HEK293 (cell line): ENCODE measurements around the gene KLC4.

Experiments
- CTCF ChIA-PET: fragments of 350-600 bp; formaldehyde crosslinking; extraction: SDS; loops from one replicate; lab custom pipeline; 2021; ENCODE audit warnings: antibody characterized with exemption; lab: Yijun Ruan, JAX
- POLR2A ChIA-PET: fragments of 300-600 bp; formaldehyde crosslinking; extraction: SDS; loops from one replicate; lab custom pipeline; 2020; ENCODE audit warnings: antibody characterized with exemption, inconsistent platforms; lab: Yijun Ruan, JAX
- H3K27ac ChIP-seq: fragments of 200-500 bp; sonication (Bioruptor generic); 2 replicates; pipeline ENCODE4 v1.5.1; 2014; ENCODE audit warnings: low read depth, low read length, control low read depth, inconsistent platforms; ENCODE audit errors: extremely low read depth
- H3K36me3 ChIP-seq, 2 experiments: fragments of 200-500 bp in 1 of 2; sonication (Bioruptor generic) in 1 of 2; 1 replicate in 1 of 2; 2 replicates in 1 of 2; pipeline ENCODE4 v1.5.1; 2014 to 2017; ENCODE audit warnings: inconsistent platforms in 2 of 2, low read length in 2 of 2; ENCODE audit not compliant: control insufficient read depth in 2 of 2, insufficient read depth in 1 of 2
- H3K4me1 ChIP-seq: fragments of 200-500 bp; sonication (Bioruptor generic); 2 replicates; pipeline ENCODE4 v1.5.1; 2014; ENCODE audit warnings: mild to moderate bottlenecking, low read length, inconsistent platforms; ENCODE audit not compliant: control insufficient read depth, insufficient read depth
- H3K4me3 ChIP-seq: 2 replicates; pipeline ENCODE4 v1.5.1; 2011; ENCODE audit warnings: low read depth, mild to moderate bottlenecking, control low read depth, low read length, moderate library complexity
- H3K9me3 ChIP-seq: fragments of 200-500 bp; sonication (Bioruptor generic); 2 replicates; pipeline ENCODE4 v1.5.1; 2014; ENCODE audit warnings: low read depth, low read length, inconsistent platforms; ENCODE audit not compliant: control insufficient read depth, insufficient read depth
- EGR2 ChIP-seq: fragments of 450-650 bp; formaldehyde crosslinking; IDR thresholded peaks from 2 replicates; pipeline ENCODE4 v1.5.1; 2016; ENCODE audit warnings: low read depth, missing biosample characterization, missing genetic modification characterization
- KLF1 ChIP-seq: fragments of 450-650 bp; formaldehyde crosslinking; IDR thresholded peaks from 2 replicates; pipeline ENCODE4 v1.5.1; 2016; ENCODE audit warnings: missing biosample characterization, missing genetic modification characterization
- KLF9 ChIP-seq: fragments of 450-650 bp; formaldehyde crosslinking; IDR thresholded peaks from 2 replicates; pipeline ENCODE4 v1.5.1; 2016; ENCODE audit warnings: missing biosample characterization, missing genetic modification characterization, low read depth
- SALL2 ChIP-seq: fragments of 450-650 bp; formaldehyde crosslinking; IDR thresholded peaks from 2 replicates; pipeline ENCODE4 v1.5.0; 2017; ENCODE audit warnings: missing biosample characterization, mild to moderate bottlenecking, missing genetic modification characterization, borderline replicate concordance
- SCRT2 ChIP-seq: fragments of 450-650 bp; formaldehyde crosslinking; IDR thresholded peaks from 2 replicates; pipeline ENCODE4 v1.5.1; 2016; ENCODE audit warnings: missing biosample characterization, missing genetic modification characterization
- SP3 ChIP-seq: fragments of 450-650 bp; formaldehyde crosslinking; IDR thresholded peaks from 2 replicates; pipeline ENCODE4 v1.5.1; 2016; ENCODE audit warnings: missing biosample characterization, missing genetic modification characterization
- ZBTB1 ChIP-seq: fragments of 450-650 bp; formaldehyde crosslinking; IDR thresholded peaks from 2 replicates; pipeline ENCODE4 v1.5.1; 2016; ENCODE audit warnings: missing biosample characterization, missing genetic modification characterization
- ZFP37 ChIP-seq: fragments of 450-650 bp; formaldehyde crosslinking; IDR thresholded peaks from 2 replicates; pipeline ENCODE4 v1.5.1; 2016; ENCODE audit warnings: missing biosample characterization, missing genetic modification characterization
- ZNF248 ChIP-seq: fragments of 450-650 bp; formaldehyde crosslinking; IDR thresholded peaks from 2 replicates; pipeline ENCODE4 v1.5.1; 2017; ENCODE audit warnings: missing biosample characterization, missing genetic modification characterization
- ZNF335 ChIP-seq: fragments of 450-650 bp; formaldehyde crosslinking; conservative IDR thresholded peaks from 2 replicates; pipeline ENCODE4 v1.5.1; 2016; ENCODE audit warnings: missing biosample characterization, missing genetic modification characterization
- ZNF404 ChIP-seq: fragments of 450-650 bp; formaldehyde crosslinking; IDR thresholded peaks from 2 replicates; pipeline ENCODE4 v1.5.1; 2017; ENCODE audit warnings: missing biosample characterization, missing genetic modification characterization
- ZNF548 ChIP-seq: fragments of 450-650 bp; formaldehyde crosslinking; IDR thresholded peaks from 2 replicates; pipeline ENCODE4 v1.5.1; 2016; ENCODE audit warnings: missing biosample characterization, missing genetic modification characterization
- ZNF791 ChIP-seq: fragments of 450-650 bp; formaldehyde crosslinking; IDR thresholded peaks from 2 replicates; pipeline ENCODE4 v1.5.1; 2016; ENCODE audit warnings: missing biosample characterization, missing genetic modification characterization
- TF ChIP-seq, protein P1 (sequence below): fragments of 450-650 bp; formaldehyde crosslinking; IDR thresholded peaks from 2 replicates; pipeline ENCODE4 v1.5.1; 2016; ENCODE audit warnings: missing biosample characterization, missing genetic modification characterization, low read depth
- TF ChIP-seq, protein P2 (sequence below): fragments of 450-650 bp; formaldehyde crosslinking; IDR thresholded peaks from 2 replicates; pipeline ENCODE4 v1.5.1; 2016; ENCODE audit warnings: missing biosample characterization, missing genetic modification characterization
- TF ChIP-seq, protein P3 (sequence below): fragments of 450-650 bp; formaldehyde crosslinking; IDR thresholded peaks from 2 replicates; pipeline ENCODE4 v1.5.1; 2016; ENCODE audit warnings: missing biosample characterization, missing genetic modification characterization
- TF ChIP-seq, protein P4 (sequence below): fragments of 450-650 bp; formaldehyde crosslinking; IDR thresholded peaks from 2 replicates; pipeline ENCODE4 v1.5.1; 2016; ENCODE audit warnings: missing biosample characterization, missing genetic modification characterization
- TF ChIP-seq, protein P5 (sequence below): fragments of 450-650 bp; formaldehyde crosslinking; IDR thresholded peaks from 2 replicates; pipeline ENCODE4 v1.5.1; 2016; ENCODE audit warnings: missing biosample characterization, missing genetic modification characterization
- TF ChIP-seq, protein P6 (sequence below): fragments of 450-650 bp; formaldehyde crosslinking; IDR thresholded peaks from 2 replicates; pipeline ENCODE4 v1.5.1; 2016; ENCODE audit warnings: missing biosample characterization, missing genetic modification characterization
- TF ChIP-seq, protein P7 (sequence below): fragments of 450-650 bp; formaldehyde crosslinking; IDR thresholded peaks from 2 replicates; pipeline ENCODE4 v1.5.1; 2016; ENCODE audit warnings: missing biosample characterization, missing genetic modification characterization

KLC4 gene

DNA sequence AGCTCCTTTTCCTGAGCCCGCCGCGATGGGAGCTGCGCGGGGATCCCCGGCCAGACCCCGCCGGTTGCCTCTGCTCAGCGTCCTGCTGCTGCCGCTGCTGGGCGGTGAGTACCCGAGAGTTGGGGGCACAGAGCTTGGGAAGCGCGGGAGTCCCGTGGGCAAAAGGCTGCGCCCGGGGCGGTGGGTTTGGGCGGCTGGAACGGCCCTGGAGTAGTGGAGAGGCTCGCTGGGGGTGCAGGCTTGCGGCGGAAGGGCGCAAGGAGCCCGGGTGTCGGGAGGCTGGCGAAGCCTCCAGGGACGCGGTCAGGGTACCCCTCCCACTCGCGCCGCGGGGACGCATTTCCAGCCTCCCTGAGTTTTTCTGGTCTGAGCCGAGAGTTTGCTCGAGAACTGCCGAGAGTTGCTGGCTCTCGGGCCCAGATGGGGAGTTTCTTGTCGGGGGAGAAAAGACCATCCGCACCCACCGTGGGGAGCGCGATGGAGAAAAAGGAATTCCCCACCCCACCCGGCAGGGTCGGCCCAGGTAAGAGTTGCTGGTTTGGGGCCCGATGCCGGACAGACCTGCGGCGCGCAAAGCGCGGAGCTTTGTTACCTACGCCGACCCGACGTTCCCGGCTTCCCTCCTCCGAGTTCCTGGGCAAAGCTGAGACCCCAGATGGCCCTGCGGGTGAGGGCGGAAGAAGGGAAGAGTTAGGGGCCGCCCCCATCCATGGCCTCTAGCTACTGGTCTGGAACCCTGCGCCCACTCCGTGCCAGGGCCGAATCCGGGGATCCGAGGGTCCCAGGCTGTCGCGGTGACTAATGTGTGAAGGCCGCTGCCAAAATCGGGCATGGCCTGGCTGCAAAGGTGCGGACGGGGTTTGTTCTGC is 17.3 kb downstream of the KLC4 start (continued):
- TF ChIP-seq ZBTB1 = no peak
- no peak for TF ChIP-seq SCRT2 (tag by site-specific recombination)
- peak; percentile 38 for TF ChIP-seq SP3 (tag by site-specific recombination)
- no peak; the same call in 1 of the 2 replicates for TF ChIP-seq ZFP37 (tag by site-specific recombination)
- TF ChIP-seq, protein P1, sequence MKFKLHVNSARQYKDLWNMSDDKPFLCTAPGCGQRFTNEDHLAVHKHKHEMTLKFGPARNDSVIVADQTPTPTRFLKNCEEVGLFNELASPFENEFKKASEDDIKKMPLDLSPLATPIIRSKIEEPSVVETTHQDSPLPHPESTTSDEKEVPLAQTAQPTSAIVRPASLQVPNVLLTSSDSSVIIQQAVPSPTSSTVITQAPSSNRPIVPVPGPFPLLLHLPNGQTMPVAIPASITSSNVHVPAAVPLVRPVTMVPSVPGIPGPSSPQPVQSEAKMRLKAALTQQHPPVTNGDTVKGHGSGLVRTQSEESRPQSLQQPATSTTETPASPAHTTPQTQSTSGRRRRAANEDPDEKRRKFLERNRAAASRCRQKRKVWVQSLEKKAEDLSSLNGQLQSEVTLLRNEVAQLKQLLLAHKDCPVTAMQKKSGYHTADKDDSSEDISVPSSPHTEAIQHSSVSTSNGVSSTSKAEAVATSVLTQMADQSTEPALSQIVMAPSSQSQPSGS (tag by site-specific recombination) = no peak
- TF ChIP-seq ZNF548 (tag by site-specific recombination) = no peak

DNA sequence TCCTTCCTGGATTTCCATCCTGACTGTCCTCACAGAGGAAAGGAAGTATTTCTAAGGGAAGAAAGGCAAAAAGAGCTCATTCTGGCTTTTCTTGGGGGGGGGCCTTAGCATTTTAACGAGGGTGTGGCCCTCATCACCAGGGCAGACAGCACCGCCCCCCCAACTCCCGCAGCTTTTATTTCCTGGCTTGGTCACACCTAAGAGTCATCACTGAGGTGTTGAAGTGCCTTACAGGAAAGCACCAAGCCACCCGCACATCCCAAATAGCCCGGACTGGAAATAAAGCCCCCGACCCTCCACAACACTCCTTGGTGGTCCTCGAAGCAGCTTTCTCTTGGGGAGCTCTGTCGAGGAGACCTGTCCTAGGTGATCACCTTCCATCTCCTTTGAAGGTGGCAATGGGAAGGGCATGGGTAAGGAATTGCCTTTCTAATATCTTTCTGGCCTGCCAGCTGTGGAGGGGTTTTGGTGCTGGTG is 17.9 kb downstream of the KLC4 start:
- Histone ChIP-seq H3K36me3 (peaks cover 0 to 20% of the 10 kb centered on the region in 2 experiments; a peak in 2 of 3 replicates), H3K27ac (no peak overlapping the region; the same call in 1 of the 2 replicates), H3K9me3 (no peaks in the 10 kb centered on the region), H3K4me1 (peaks cover 14% of the 10 kb centered on the region), H3K4me3 (peak overlapping the region; percentile 88)
- TF ChIP-seq ZNF404 (tag by site-specific recombination) (no peak), ZNF248 (tag by site-specific recombination) (no peak), ZNF791 (tag by site-specific recombination) (no peak), KLF9 (tag by site-specific recombination) (peak; percentile 52; the same call in 1 of the 2 replicates), ZNF335 (peak; percentile 47; the same call in 1 of the 2 replicates), EGR2 (tag by site-specific recombination) (0 out of 2 replicates have a peak, but pooled peaks have one; percentile 2), KLF1 (tag by site-specific recombination) (peak; percentile 70), SALL2 (tag by site-specific recombination) (no peak)
- TF ChIP-seq, protein P2, sequence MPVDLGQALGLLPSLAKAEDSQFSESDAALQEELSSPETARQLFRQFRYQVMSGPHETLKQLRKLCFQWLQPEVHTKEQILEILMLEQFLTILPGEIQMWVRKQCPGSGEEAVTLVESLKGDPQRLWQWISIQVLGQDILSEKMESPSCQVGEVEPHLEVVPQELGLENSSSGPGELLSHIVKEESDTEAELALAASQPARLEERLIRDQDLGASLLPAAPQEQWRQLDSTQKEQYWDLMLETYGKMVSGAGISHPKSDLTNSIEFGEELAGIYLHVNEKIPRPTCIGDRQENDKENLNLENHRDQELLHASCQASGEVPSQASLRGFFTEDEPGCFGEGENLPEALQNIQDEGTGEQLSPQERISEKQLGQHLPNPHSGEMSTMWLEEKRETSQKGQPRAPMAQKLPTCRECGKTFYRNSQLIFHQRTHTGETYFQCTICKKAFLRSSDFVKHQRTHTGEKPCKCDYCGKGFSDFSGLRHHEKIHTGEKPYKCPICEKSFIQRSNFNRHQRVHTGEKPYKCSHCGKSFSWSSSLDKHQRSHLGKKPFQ = peak; percentile 25; the same call in 1 of the 2 replicates
- TF ChIP-seq, protein P3, sequence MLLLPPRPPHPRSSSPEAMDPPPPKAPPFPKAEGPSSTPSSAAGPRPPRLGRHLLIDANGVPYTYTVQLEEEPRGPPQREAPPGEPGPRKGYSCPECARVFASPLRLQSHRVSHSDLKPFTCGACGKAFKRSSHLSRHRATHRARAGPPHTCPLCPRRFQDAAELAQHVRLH = no peak
- TF ChIP-seq, protein P4, sequence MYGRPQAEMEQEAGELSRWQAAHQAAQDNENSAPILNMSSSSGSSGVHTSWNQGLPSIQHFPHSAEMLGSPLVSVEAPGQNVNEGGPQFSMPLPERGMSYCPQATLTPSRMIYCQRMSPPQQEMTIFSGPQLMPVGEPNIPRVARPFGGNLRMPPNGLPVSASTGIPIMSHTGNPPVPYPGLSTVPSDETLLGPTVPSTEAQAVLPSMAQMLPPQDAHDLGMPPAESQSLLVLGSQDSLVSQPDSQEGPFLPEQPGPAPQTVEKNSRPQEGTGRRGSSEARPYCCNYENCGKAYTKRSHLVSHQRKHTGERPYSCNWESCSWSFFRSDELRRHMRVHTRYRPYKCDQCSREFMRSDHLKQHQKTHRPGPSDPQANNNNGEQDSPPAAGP (tag by site-specific recombination) = 0 out of 2 replicates have a peak, but pooled peaks have one; percentile 8
- TF ChIP-seq, protein P5, sequence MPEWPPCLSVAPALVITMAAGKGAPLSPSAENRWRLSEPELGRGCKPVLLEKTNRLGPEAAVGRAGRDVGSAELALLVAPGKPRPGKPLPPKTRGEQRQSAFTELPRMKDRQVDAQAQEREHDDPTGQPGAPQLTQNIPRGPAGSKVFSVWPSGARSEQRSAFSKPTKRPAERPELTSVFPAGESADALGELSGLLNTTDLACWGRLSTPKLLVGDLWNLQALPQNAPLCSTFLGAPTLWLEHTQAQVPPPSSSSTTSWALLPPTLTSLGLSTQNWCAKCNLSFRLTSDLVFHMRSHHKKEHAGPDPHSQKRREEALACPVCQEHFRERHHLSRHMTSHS = no peak
- TF ChIP-seq, protein P6, sequence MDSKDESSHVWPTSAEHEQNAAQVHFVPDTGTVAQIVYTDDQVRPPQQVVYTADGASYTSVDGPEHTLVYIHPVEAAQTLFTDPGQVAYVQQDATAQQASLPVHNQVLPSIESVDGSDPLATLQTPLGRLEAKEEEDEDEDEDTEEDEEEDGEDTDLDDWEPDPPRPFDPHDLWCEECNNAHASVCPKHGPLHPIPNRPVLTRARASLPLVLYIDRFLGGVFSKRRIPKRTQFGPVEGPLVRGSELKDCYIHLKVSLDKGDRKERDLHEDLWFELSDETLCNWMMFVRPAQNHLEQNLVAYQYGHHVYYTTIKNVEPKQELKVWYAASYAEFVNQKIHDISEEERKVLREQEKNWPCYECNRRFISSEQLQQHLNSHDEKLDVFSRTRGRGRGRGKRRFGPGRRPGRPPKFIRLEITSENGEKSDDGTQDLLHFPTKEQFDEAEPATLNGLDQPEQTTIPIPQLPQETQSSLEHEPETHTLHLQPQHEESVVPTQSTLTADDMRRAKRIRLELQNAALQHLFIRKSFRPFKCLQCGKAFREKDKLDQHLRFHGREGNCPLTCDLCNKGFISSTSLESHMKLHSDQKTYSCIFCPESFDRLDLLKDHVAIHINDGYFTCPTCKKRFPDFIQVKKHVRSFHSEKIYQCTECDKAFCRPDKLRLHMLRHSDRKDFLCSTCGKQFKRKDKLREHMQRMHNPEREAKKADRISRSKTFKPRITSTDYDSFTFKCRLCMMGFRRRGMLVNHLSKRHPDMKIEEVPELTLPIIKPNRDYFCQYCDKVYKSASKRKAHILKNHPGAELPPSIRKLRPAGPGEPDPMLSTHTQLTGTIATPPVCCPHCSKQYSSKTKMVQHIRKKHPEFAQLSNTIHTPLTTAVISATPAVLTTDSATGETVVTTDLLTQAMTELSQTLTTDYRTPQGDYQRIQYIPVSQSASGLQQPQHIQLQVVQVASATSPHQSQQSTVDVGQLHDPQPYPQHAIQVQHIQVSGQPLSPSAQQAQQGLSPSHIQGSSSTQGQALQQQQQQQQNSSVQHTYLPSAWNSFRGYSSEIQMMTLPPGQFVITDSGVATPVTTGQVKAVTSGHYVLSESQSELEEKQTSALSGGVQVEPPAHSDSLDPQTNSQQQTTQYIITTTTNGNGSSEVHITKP (tag by site-specific recombination) = no peak; the same call in 1 of the 2 replicates
- TF ChIP-seq, protein P7, sequence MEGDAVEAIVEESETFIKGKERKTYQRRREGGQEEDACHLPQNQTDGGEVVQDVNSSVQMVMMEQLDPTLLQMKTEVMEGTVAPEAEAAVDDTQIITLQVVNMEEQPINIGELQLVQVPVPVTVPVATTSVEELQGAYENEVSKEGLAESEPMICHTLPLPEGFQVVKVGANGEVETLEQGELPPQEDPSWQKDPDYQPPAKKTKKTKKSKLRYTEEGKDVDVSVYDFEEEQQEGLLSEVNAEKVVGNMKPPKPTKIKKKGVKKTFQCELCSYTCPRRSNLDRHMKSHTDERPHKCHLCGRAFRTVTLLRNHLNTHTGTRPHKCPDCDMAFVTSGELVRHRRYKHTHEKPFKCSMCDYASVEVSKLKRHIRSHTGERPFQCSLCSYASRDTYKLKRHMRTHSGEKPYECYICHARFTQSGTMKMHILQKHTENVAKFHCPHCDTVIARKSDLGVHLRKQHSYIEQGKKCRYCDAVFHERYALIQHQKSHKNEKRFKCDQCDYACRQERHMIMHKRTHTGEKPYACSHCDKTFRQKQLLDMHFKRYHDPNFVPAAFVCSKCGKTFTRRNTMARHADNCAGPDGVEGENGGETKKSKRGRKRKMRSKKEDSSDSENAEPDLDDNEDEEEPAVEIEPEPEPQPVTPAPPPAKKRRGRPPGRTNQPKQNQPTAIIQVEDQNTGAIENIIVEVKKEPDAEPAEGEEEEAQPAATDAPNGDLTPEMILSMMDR (tag by site-specific recombination) = no peak
- CTCF ChIA-PET = interaction anchor here (0.6 to 7.6 kb wide), 10 partner anchors 17 to 125 kb away, joined by 3 to 83 read pairs (median 3); partner anchors contain the start of genes KLC4 and MRPL2
- POLR2A ChIA-PET = interaction anchor here (0.6 to 2.6 kb wide), 16 partner anchors 9 to 198 kb away, joined by 3 to 31 read pairs (median 6); partner anchors contain the start of genes CNPY3, CUL7, KLC4 and KLHDC3
